Hepatocyte (in vitro differentiated cells): ENCODE results near the gene SPINT2. TPM values are rescaled to one million over a fixed set of nuclear protein-coding genes. Genes with fewer than 3 reads are reported as not detected.

Experiments used
- DNase-seq: peaks from one replicate; pipeline ENCODE4 v3.0.0-alpha.2; 2016; ENCODE audit warnings: low spot score
- H2AFZ ChIP-seq: fragments of 200-600 bp; sonication (generic); 2 replicates; pipeline ENCODE4 v1.6.0; 2016; ENCODE audit warnings: antibody characterized with exemption, mild to moderate bottlenecking
- H3K27ac ChIP-seq: fragments of 200-600 bp; sonication (generic); 2 replicates; pipeline ENCODE4 v1.5.1; 2016; ENCODE audit warnings: mild to moderate bottlenecking
- H3K27me3 ChIP-seq: fragments of 200-600 bp; sonication (generic); 2 replicates; pipeline ENCODE4 v1.6.1; 2016
- H3K36me3 ChIP-seq: fragments of 200-600 bp; sonication (generic); replicated peaks from 2 replicates; pipeline ENCODE4 v1.5.1; 2016; ENCODE audit warnings: low read depth; ENCODE audit not compliant: insufficient read depth
- H3K4me1 ChIP-seq: fragments of 200-600 bp; sonication (generic); 2 replicates; pipeline ENCODE4 v1.5.1; 2016; ENCODE audit warnings: mild to moderate bottlenecking, moderate library complexity; ENCODE audit not compliant: insufficient read depth
- H3K4me2 ChIP-seq: fragments of 200-600 bp; sonication (generic); 2 replicates; pipeline ENCODE4 v1.6.0; 2016
- H3K4me3 ChIP-seq: fragments of 200-600 bp; sonication (generic); 2 replicates; pipeline ENCODE4 v1.5.1; 2016; ENCODE audit warnings: mild to moderate bottlenecking
- H3K79me2 ChIP-seq: fragments of 200-600 bp; sonication (generic); 2 replicates; pipeline ENCODE4 v1.6.0; 2017; ENCODE audit warnings: mild to moderate bottlenecking
- H3K9me2 ChIP-seq: fragments of 200-600 bp; sonication (generic); replicated peaks from 2 replicates; pipeline ENCODE4 v1.6.0; 2017; ENCODE audit warnings: mild to moderate bottlenecking; ENCODE audit not compliant: insufficient read depth
- H3K9me3 ChIP-seq: fragments of 200-600 bp; sonication (generic); 2 replicates; pipeline ENCODE4 v1.5.1; 2016; ENCODE audit warnings: low read depth, mild to moderate bottlenecking
- H4K20me1 ChIP-seq: fragments of 200-600 bp; sonication (generic); 2 replicates; pipeline ENCODE4 v1.6.0; 2016; ENCODE audit warnings: mild to moderate bottlenecking; ENCODE audit not compliant: insufficient read depth, poor library complexity, severe bottlenecking
- CTCF ChIP-seq: fragments of 200-600 bp; sonication (generic); IDR thresholded peaks from 2 replicates; pipeline ENCODE4 v1.5.1; 2016; ENCODE audit warnings: antibody characterized with exemption, mild to moderate bottlenecking; ENCODE audit not compliant: poor library complexity
- EZH2 ChIP-seq: fragments of 200-600 bp; sonication (generic); IDR thresholded peaks from 2 replicates; pipeline ENCODE4 v1.6.1; 2016; ENCODE audit warnings: antibody characterized with exemption, mild to moderate bottlenecking, borderline replicate concordance
- EZH2phosphoT487 ChIP-seq: fragments of 200-600 bp; sonication (generic); IDR thresholded peaks from one replicate; pipeline ENCODE4 v1.6.1; 2018; ENCODE audit warnings: antibody characterized with exemption, mild to moderate bottlenecking, low read depth, moderate library complexity; ENCODE audit not compliant: unreplicated experiment, severe bottlenecking
- WGBS: methylation state at CpG from one replicate; pipeline ENCODE4 v1.1.6; 2016; ENCODE audit warnings: low lambda C conversion rate; ENCODE audit errors: missing lambda C conversion rate; 5-methylcytosine and 5-hydroxymethylcytosine counted together
- polyA plus RNA-seq: library from polyadenylated mRNA; unstranded; fragments of >200 nt; fragmentation: Nextera tagmentation; extraction: Ambion mirVana; gene quantifications from 2 replicates; pipeline ENCODE4 v1.2.1, GENCODE V29; 2016
- total RNA-seq: library from RNA; depleted of rRNA; stranded (reverse); fragments of >200 nt; gene quantifications from 2 replicates; pipeline ENCODE4 v1.2.3, GENCODE V29; 2014

The SPINT2 gene
- total and polyA plus RNA-seq, 2 experiments from 2014 or later = 508 to 834 TPM

GRCh38 chr19:38310986-38311385 lies 46.6 kb downstream of the SPINT2 start:
- Histone ChIP-seq H3K4me2 (no peak overlapping the region), H3K79me2 (peaks cover 4% of the 10 kb centered on the region), H3K9me3 (no peaks in the 10 kb centered on the region), H3K9me2 (no peaks in the 10 kb centered on the region), H3K36me3 (no peaks in the 10 kb centered on the region), H3K4me3 (no peak overlapping the region), H4K20me1 (no peaks in the 10 kb centered on the region), H3K27ac (no peak overlapping the region), H2AFZ (no peak overlapping the region), H3K27me3 (no peaks in the 10 kb centered on the region), H3K4me1 (no peaks in the 10 kb centered on the region)
- TF ChIP-seq CTCF (no peak), EZH2 (no peak), EZH2phosphoT487 (no peak)
- WGBS = 96% methylated on average over 6 of the region's 6 CpGs
- no peak for DNase-seq

DNA sequence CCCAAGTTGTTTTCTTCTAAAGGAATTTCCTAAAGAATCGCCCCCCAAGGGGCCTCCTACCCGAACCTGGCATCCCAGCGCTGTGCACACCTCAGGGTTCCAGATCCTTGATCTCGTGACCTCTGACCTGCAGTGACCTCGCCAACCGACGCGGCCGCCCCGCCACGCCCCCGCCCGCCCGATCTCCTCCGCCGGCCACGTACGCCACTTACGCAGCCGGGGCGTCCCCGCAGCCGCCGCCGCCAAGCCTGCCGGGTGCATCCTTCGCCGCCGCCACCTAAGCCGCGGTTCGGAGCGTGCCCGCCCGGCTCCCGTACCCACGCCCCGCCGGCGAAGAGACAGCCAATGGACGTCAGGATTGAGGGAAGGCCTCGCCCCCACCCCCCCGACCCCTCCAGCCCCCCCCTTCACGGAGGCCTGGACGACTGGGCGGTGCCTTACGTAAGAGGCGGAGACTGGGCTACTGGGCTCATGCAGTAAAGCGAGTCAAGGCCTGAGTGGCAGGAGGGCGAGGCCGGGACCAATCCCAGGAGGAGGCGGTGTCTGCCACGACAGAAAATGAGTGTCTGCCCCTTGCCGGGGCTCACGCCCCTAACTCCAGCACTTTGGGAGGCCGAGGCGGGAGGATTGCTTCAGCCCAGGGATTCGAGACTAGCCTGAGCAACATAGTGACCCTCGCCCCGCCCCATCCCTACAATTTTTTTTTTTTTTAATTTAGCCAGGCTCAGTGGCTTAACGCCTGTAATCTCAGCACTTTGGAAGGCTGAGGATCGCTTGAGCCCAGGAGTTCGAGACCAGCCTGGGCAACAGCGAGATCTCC lies 51.5 kb downstream of the SPINT2 start, which contains the start of gene YIF1B:
Gene YIF1B, minus strand, starts transcription at position 291 of the 820 bp plus-strand sequence. Its CDS starts 30 bp downstream, at position 261.
- peak within 1 kb of the TSS; percentile 40 for H3K4me3 ChIP-seq
- H3K4me1 ChIP-seq = no peaks in the 10 kb centered on the region
- H3K9me3 ChIP-seq = no peaks in the 10 kb centered on the region
- peak within 1 kb of the TSS; percentile 58 for H2AFZ ChIP-seq
- H3K79me2 ChIP-seq = peaks cover 4% of the 10 kb centered on the region
- peak within 1 kb of the TSS; percentile 71 for H3K27ac ChIP-seq
- peak within 1 kb of the TSS; percentile 92 for H3K4me2 ChIP-seq
- peaks cover 17% of the 10 kb centered on the region for H3K27me3 ChIP-seq
- 5% methylated on average over 39 of the region's 64 CpGs for WGBS
- H3K9me2 ChIP-seq = no peaks in the 10 kb centered on the region
- DNase-seq = peak; percentile 97
- H4K20me1 ChIP-seq = no peaks in the 10 kb centered on the region
- H3K36me3 ChIP-seq = no peaks in the 10 kb centered on the region
- TF ChIP-seq EZH2 = no peak
- TF ChIP-seq CTCF = no peak
- no peak for TF ChIP-seq EZH2phosphoT487

GRCh38 chr19:38316477-38317067 lies 52.2 kb downstream of the SPINT2 start:
- peak overlapping the region; percentile 58 for H2AFZ ChIP-seq
- H3K9me3 ChIP-seq = no peaks in the 10 kb centered on the region
- H3K79me2 ChIP-seq = peaks cover 4% of the 10 kb centered on the region
- H3K9me2 ChIP-seq = no peaks in the 10 kb centered on the region
- H4K20me1 ChIP-seq = no peaks in the 10 kb centered on the region
- H3K4me3 ChIP-seq = peak overlapping the region; percentile 9
- peak overlapping the region; percentile 74 for H3K4me2 ChIP-seq
- H3K27ac ChIP-seq = peak overlapping the region; percentile 71
- no peaks in the 10 kb centered on the region for H3K4me1 ChIP-seq
- no peak for DNase-seq
- 49% methylated on average over 8 of the region's 8 CpGs for WGBS
- H3K36me3 ChIP-seq = no peaks in the 10 kb centered on the region
- no peak for TF ChIP-seq EZH2phosphoT487
- TF ChIP-seq EZH2 = no peak
- no peak for TF ChIP-seq CTCF
- H3K27me3 ChIP-seq = peaks cover 17% of the 10 kb centered on the region
